ENCODE measurements around the gene ENKUR. TPM values are rescaled to one million over a fixed set of nuclear protein-coding genes. Genes with fewer than 3 reads are reported as not detected.

The ENKUR gene
- total and polyA plus RNA-seq, 10 of the 15 experiments (the other 5 are each of a cell fraction or from before 2014, with no cell fraction given): 0.01 to 0.19 (median 0.11) TPM; not detected in 6

DNA sequence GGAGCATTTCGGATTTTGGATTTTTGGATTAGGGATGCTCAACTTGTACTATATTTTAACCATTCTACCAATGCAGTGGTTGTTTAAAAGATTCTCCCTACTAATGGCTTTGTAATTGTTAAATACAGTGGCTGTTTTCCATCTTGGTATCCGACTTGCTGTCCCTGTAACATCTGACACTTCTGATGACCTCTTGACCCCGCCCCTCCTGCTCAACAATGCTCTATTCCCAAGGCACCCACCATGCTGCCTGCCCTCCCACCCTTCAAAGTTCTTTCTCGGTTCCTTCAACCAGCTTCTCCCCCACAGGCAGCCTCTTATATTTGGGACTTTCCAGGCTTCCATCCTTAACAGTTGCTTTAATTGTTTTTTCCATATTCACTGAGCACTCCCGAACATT, 65.5 kb downstream of the ENKUR start (continued):
- TF ChIP-seq, protein P1, sequence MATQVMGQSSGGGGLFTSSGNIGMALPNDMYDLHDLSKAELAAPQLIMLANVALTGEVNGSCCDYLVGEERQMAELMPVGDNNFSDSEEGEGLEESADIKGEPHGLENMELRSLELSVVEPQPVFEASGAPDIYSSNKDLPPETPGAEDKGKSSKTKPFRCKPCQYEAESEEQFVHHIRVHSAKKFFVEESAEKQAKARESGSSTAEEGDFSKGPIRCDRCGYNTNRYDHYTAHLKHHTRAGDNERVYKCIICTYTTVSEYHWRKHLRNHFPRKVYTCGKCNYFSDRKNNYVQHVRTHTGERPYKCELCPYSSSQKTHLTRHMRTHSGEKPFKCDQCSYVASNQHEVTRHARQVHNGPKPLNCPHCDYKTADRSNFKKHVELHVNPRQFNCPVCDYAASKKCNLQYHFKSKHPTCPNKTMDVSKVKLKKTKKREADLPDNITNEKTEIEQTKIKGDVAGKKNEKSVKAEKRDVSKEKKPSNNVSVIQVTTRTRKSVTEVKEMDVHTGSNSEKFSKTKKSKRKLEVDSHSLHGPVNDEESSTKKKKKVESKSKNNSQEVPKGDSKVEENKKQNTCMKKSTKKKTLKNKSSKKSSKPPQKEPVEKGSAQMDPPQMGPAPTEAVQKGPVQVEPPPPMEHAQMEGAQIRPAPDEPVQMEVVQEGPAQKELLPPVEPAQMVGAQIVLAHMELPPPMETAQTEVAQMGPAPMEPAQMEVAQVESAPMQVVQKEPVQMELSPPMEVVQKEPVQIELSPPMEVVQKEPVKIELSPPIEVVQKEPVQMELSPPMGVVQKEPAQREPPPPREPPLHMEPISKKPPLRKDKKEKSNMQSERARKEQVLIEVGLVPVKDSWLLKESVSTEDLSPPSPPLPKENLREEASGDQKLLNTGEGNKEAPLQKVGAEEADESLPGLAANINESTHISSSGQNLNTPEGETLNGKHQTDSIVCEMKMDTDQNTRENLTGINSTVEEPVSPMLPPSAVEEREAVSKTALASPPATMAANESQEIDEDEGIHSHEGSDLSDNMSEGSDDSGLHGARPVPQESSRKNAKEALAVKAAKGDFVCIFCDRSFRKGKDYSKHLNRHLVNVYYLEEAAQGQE (IDR thresholded peaks at IDR 0.05; ENCODE audit: low read depth, low read length): no peak
- TF ChIP-seq SMARCA5 (IDR thresholded peaks at IDR 0.05) (no peak), SIN3A (IDR thresholded peaks at IDR 0.05; ENCODE audit: low read depth, low read length) (no peak), WRNIP1 (IDR thresholded peaks at IDR 0.05; ENCODE audit: borderline replicate concordance, low read depth, low read length) (no peak), CEBPB (IDR thresholded peaks at IDR 0.05; ENCODE audit: borderline replicate concordance in 1 of 2, low read depth in 2 of 2, low read length in 2 of 2) (no peak), ZNF384 (IDR thresholded peaks at IDR 0.05; ENCODE audit: borderline replicate concordance, low read depth, low read length) (no peak), FOXM1 (IDR thresholded peaks at IDR 0.05; ENCODE audit: low read depth, low read length) (no peak), RAD21 (IDR thresholded peaks at IDR 0.05; ENCODE audit: insufficient read depth, low read depth, low read length) (no peak), PAX5 (IDR thresholded peaks at IDR 0.05; ENCODE audit: borderline replicate concordance, low read depth, low read length) (no peak), KLF5 (IDR thresholded peaks at IDR 0.05; ENCODE audit: partially characterized antibody) (no peak), MXI1 (IDR thresholded peaks at IDR 0.05; ENCODE audit: low read depth, low read length) (no peak), ZZZ3 (IDR thresholded peaks at IDR 0.05; ENCODE audit: control insufficient read depth, insufficient read length, low read depth) (no peak), SUPT20H (IDR thresholded peaks at IDR 0.05; ENCODE audit: borderline replicate concordance, control insufficient read depth, low read depth, low read length) (no peak), POU2F2 (IDR thresholded peaks at IDR 0.05; ENCODE audit: borderline replicate concordance, low read depth, low read length) (no peak), RBBP5 (conservative IDR thresholded peaks at IDR 0.05) (no peak), YY1 (IDR thresholded peaks at IDR 0.05; ENCODE audit: low read depth, low read length) (no peak), IKZF2 (IDR thresholded peaks at IDR 0.05) (peak; percentile 31 to 44; a peak in 2 of 4 replicates), MEF2A (IDR thresholded peaks at IDR 0.05; ENCODE audit: insufficient read depth, low read depth, low read length) (no peak), SREBF2 (IDR thresholded peaks at IDR 0.05; ENCODE audit: low read length) (no peak)
- TF ChIP-seq, protein P2, sequence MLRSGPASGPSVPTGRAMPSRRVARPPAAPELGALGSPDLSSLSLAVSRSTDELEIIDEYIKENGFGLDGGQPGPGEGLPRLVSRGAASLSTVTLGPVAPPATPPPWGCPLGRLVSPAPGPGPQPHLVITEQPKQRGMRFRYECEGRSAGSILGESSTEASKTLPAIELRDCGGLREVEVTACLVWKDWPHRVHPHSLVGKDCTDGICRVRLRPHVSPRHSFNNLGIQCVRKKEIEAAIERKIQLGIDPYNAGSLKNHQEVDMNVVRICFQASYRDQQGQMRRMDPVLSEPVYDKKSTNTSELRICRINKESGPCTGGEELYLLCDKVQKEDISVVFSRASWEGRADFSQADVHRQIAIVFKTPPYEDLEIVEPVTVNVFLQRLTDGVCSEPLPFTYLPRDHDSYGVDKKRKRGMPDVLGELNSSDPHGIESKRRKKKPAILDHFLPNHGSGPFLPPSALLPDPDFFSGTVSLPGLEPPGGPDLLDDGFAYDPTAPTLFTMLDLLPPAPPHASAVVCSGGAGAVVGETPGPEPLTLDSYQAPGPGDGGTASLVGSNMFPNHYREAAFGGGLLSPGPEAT (IDR thresholded peaks at IDR 0.05; ENCODE audit: low read depth): 0 out of 2 replicates have a peak, but pooled peaks have one; percentile 35
- TF ChIP-seq, protein P3, sequence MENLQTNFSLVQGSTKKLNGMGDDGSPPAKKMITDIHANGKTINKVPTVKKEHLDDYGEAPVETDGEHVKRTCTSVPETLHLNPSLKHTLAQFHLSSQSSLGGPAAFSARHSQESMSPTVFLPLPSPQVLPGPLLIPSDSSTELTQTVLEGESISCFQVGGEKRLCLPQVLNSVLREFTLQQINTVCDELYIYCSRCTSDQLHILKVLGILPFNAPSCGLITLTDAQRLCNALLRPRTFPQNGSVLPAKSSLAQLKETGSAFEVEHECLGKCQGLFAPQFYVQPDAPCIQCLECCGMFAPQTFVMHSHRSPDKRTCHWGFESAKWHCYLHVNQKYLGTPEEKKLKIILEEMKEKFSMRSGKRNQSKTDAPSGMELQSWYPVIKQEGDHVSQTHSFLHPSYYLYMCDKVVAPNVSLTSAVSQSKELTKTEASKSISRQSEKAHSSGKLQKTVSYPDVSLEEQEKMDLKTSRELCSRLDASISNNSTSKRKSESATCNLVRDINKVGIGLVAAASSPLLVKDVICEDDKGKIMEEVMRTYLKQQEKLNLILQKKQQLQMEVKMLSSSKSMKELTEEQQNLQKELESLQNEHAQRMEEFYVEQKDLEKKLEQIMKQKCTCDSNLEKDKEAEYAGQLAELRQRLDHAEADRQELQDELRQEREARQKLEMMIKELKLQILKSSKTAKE (IDR thresholded peaks at IDR 0.05; ENCODE audit: low read depth, poor library complexity, severe bottlenecking): no peak
- TF ChIP-seq, protein P4, sequence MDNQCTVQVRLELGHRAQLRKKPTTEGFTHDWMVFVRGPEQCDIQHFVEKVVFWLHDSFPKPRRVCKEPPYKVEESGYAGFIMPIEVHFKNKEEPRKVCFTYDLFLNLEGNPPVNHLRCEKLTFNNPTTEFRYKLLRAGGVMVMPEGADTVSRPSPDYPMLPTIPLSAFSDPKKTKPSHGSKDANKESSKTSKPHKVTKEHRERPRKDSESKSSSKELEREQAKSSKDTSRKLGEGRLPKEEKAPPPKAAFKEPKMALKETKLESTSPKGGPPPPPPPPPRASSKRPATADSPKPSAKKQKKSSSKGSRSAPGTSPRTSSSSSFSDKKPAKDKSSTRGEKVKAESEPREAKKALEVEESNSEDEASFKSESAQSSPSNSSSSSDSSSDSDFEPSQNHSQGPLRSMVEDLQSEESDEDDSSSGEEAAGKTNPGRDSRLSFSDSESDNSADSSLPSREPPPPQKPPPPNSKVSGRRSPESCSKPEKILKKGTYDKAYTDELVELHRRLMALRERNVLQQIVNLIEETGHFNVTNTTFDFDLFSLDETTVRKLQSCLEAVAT (IDR thresholded peaks at IDR 0.05): no peak
